ENCODE results near the gene CD164L2.
A peak's percentile ranks its signal among the peaks of the same experiment; 100 is the strongest.

The CD164L2 gene

GRCh38 chr1:27403931-27404330 is 20.8 kb upstream of the CD164L2 start:
- TF ChIP-seq GLIS3 (CRISPR knock-in tag; IDR thresholded peaks at IDR 0.05), result no peak
- no peak for TF ChIP-seq PATZ1 (CRISPR knock-in tag; IDR thresholded peaks at IDR 0.05; ENCODE audit: borderline replicate concordance)
- TF ChIP-seq CSDC2 (CRISPR knock-in tag; IDR thresholded peaks at IDR 0.05), result no peak
- TF ChIP-seq ZFP3 (CRISPR knock-in tag; IDR thresholded peaks at IDR 0.05), result no peak
- no peak for TF ChIP-seq POU6F1 (CRISPR knock-in tag; IDR thresholded peaks at IDR 0.05; ENCODE audit: borderline replicate concordance, low read depth)
- no peak for TF ChIP-seq ESRRG (CRISPR knock-in tag; IDR thresholded peaks at IDR 0.05)
- TF ChIP-seq RARB (CRISPR knock-in tag; IDR thresholded peaks at IDR 0.05), result no peak
- no peak for TF ChIP-seq ZNF565 (CRISPR knock-in tag; conservative IDR thresholded peaks at IDR 0.05; ENCODE audit: low read depth)
- TF ChIP-seq ISL1 (CRISPR knock-in tag; IDR thresholded peaks at IDR 0.05), result no peak
- no peak for TF ChIP-seq ZC3H10 (CRISPR knock-in tag; IDR thresholded peaks at IDR 0.05)
- no peak for TF ChIP-seq SNAI2 (CRISPR knock-in tag; IDR thresholded peaks at IDR 0.05)
- TF ChIP-seq ARNTL (CRISPR knock-in tag; IDR thresholded peaks at IDR 0.05; ENCODE audit: borderline replicate concordance, low read depth), result no peak
- TF ChIP-seq PPARA (CRISPR knock-in tag; IDR thresholded peaks at IDR 0.05; ENCODE audit: borderline replicate concordance), result no peak
- TF ChIP-seq ZFP30 (CRISPR knock-in tag; IDR thresholded peaks at IDR 0.05), result no peak
- no peak for TF ChIP-seq OSR1 (CRISPR knock-in tag; IDR thresholded peaks at IDR 0.05)
- no peak for TF ChIP-seq TCF4 (CRISPR knock-in tag; IDR thresholded peaks at IDR 0.05; ENCODE audit: borderline replicate concordance)
- no peak for TF ChIP-seq CREB5 (CRISPR knock-in tag; IDR thresholded peaks at IDR 0.05; ENCODE audit: low read depth)
- no peak for TF ChIP-seq TSHZ2 (CRISPR knock-in tag; IDR thresholded peaks at IDR 0.05)
- no peak for TF ChIP-seq CSRNP3 (CRISPR knock-in tag; IDR thresholded peaks at IDR 0.05)
- ATAC-seq, result no peak

GRCh38 chr1:27403065-27403726 is 20.1 kb upstream of the CD164L2 start:
- peak; percentile 10; the same call in 1 of the 3 replicates for ATAC-seq
- no peak for TF ChIP-seq CSDC2 (CRISPR knock-in tag; IDR thresholded peaks at IDR 0.05)
- TF ChIP-seq TOX (CRISPR knock-in tag; IDR thresholded peaks at IDR 0.05; ENCODE audit: borderline replicate concordance), result no peak
- TF ChIP-seq ZFP30 (CRISPR knock-in tag; IDR thresholded peaks at IDR 0.05), result no peak
- TF ChIP-seq ZNF8 (CRISPR knock-in tag; IDR thresholded peaks at IDR 0.05), result no peak
- no peak for TF ChIP-seq ZFP3 (CRISPR knock-in tag; IDR thresholded peaks at IDR 0.05)
- TF ChIP-seq CREB5 (CRISPR knock-in tag; IDR thresholded peaks at IDR 0.05; ENCODE audit: low read depth), result no peak
- no peak for TF ChIP-seq POU6F1 (CRISPR knock-in tag; IDR thresholded peaks at IDR 0.05; ENCODE audit: borderline replicate concordance, low read depth)
